Transverse colon (tissue), 4 donors: ENCODE results near the gene JAKMIP3.

Experiments
- CTCF ChIP-seq, 5 experiments: fragments of 200-600 bp in 3 of 5; fragments of 450-650 bp in 2 of 5; sonication (generic) in 3 of 5; IDR thresholded peaks; 1 replicate in 2 of 5; 2 replicates in 3 of 5; pipeline ENCODE4 v1.5.1; 2016 to 2017; ENCODE audit warnings: antibody characterized with exemption in 5 of 5, inconsistent platforms in 3 of 5, mild to moderate bottlenecking in 2 of 5, moderate library complexity in 1 of 5
- EP300 ChIP-seq: sonication (generic); formaldehyde crosslinking; IDR thresholded peaks from one replicate; pipeline ENCODE4 v1.6.1; 2017; ENCODE audit warnings: antibody characterized with exemption, low read depth
- POLR2A ChIP-seq: fragments of 450-650 bp; IDR thresholded peaks from one replicate; pipeline ENCODE4 v1.6.1; 2016; ENCODE audit warnings: antibody characterized with exemption, mild to moderate bottlenecking, moderate library complexity
- POLR2AphosphoS5 ChIP-seq, 3 donors: sonication (generic); formaldehyde crosslinking; IDR thresholded peaks; one replicate each; pipeline ENCODE4 v1.6.1; 2016; ENCODE audit warnings: antibody characterized with exemption in 3 of 3

DNA sequence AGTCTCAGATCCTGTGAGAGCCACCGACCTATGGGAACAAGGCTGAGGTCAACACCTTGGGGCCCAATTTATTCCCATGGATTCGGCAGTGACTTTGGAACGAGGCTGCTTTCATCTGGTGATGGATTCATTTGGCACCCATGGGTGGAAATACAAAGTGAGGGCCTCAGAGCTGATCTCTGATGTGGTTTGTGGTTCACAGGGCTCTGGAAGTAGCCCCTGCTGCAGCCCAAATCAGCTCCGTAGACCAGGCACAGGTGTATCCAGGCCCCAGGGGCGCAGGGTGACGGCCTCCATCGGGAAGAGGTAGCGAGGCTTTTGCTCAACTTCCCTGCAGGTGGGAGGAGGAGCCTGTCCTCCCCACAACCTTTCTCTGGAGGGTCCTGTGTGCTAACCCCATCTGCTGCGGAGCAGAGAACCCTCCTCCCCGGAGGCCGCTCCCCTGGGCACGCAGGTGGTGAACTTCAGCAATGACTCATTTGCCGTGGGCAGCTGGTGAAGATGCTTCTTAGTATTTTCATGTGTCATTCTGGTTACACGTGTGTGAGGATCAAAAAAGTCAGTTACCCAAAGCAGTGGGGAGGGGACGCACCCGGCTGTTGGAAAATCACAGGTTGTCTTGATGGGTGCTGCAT is 7.5 kb upstream of the JAKMIP3 start:
- TF ChIP-seq CTCF (IDR thresholded peaks at IDR 0.05) (no peak), POLR2A (no peak), EP300 (no peak), POLR2AphosphoS5 (IDR thresholded peaks at IDR 0.05) (no peak)
